Activated naive CD8-positive, alpha-beta T cell treated with anti-CD3 and anti-CD28 coated beads, Interleukin-2, amount 50 U/mL, for 24 hours (primary cell): Measurements from ENCODE around the gene FLAD1.
"Not testable (repeated sequence)": the region's sequence is repeated elsewhere in the genome, so short reads cannot be mapped to it uniquely, and the experiment has no call there.

Source experiments
- ATAC-seq: fragments of 150-1000 bp; cut with Tn5 transposase; one replicate; pipeline ENCODE4 v1.10.0; 2021
- DNase-seq: peaks from one replicate; pipeline ENCODE4 v3.0.0; 2021
- H3K27ac Mint-ChIP-seq: one replicate; pipeline ENCODE4 v1.8.0; 2021; ENCODE audit warnings: mild to moderate bottlenecking, mixed read lengths
- H3K27me3 Mint-ChIP-seq: one replicate; pipeline ENCODE4 v1.8.0; 2021; ENCODE audit warnings: mixed read lengths
- H3K36me3 Mint-ChIP-seq: one replicate; pipeline ENCODE4 v1.8.0; 2021; ENCODE audit warnings: low read depth, mixed read lengths
- H3K4me1 Mint-ChIP-seq: one replicate; pipeline ENCODE4 v1.8.0; 2021; ENCODE audit warnings: mixed read lengths
- H3K4me3 Mint-ChIP-seq: one replicate; pipeline ENCODE4 v1.8.0; 2021; ENCODE audit warnings: mild to moderate bottlenecking, moderate library complexity, mixed read lengths
- H3K9me3 Mint-ChIP-seq: one replicate; pipeline ENCODE4 v1.8.0; 2021; ENCODE audit warnings: mixed read lengths

Gene FLAD1

DNA sequence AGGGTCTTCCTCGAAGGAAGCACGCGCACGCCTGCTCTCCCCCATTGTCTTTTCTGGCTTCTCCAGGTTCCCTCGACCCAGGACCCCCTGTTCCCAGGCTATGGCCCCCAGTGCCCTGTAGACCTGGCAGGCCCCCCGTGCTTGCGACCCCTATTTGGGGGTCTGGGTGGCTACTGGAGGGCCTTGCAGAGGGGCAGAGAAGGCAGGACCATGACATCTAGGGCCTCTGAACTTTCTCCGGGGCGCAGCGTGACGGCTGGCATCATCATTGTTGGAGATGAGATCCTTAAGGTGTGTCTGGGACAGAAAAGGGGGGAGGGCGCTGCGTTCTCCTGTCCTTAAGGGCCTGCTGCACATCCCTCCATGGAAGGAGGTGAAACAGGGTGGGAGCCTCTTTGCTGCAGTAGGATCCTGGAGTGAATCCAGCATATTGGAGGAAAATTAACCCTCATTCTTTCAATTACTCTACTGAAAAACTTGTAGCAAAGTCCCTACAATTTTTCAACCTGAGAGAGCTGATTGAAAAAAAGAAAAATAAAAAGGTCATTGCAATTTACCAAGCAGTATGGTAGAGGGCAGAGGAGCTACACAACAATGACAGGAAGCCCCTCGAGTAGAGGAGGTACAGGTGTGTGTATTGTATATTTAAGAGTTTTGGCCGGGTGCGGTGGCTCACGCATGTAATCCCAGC is 777 bp downstream of the FLAD1 start:
- H3K4me1 Mint-ChIP-seq = peaks cover 21% of the 10 kb centered on the region
- H3K27me3 Mint-ChIP-seq = no peaks in the 10 kb centered on the region
- H3K9me3 Mint-ChIP-seq = no peaks in the 10 kb centered on the region
- DNase-seq (no peak), ATAC-seq (no peak)
- no peak overlapping the region for H3K4me3 Mint-ChIP-seq
- no peak overlapping the region for H3K27ac Mint-ChIP-seq
- peaks cover 32% of the 10 kb centered on the region for H3K36me3 Mint-ChIP-seq

DNA sequence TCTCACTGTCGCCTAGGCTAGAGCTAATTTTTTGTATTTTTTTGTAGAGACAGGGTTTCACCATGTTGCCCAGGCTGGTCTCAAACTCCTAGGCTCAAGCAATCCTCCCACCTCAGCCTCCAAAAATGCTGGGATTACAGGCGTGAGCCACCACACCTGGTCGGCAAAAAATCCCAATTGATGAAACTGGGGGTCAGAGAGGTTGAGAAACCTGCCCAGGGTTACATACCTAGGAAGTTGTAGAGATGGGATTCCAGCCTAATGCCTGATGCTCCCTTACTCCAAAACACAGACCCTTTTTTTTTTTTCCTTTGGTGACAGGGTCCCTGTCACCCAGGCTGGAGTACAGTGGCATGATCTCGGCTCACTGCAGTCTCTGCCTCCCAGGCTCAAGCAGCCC is 3.6 kb downstream of the FLAD1 start:
- ATAC-seq, DNase-seq, H3K27me3 Mint-ChIP-seq, H3K9me3 Mint-ChIP-seq, H3K4me3 Mint-ChIP-seq, H3K27ac Mint-ChIP-seq: not testable (repeated sequence)
- Mint-ChIP-seq H3K36me3 (peaks cover 21% of the 10 kb centered on the region), H3K4me1 (peaks cover 21% of the 10 kb centered on the region)

DNA sequence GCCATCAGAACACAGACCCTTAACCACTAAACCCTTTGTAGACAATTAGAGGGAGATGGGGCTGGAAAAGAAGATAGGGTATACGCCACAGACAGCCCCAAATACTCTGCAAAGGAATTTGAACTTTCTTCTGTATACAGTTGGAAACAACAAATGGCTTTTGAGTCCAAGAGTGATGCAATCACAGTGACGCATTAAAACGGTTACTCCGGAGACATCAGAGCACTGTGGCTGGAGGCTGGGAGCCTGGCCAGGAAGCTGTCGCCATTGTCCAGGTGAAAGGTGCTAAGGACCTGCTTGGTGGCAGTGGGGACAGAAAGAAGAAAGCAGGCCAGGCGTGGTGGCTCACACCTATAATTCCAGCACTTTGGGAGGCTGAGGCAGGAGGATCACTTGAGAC is 4.2 kb downstream of the FLAD1 start:
- Mint-ChIP-seq H3K4me1 (peaks cover 21% of the 10 kb centered on the region), H3K27me3 (no peaks in the 10 kb centered on the region), H3K9me3 (no peaks in the 10 kb centered on the region), H3K36me3 (peaks cover 20% of the 10 kb centered on the region), H3K27ac (no peak overlapping the region), H3K4me3 (no peak overlapping the region)
- DNase-seq (no peak), ATAC-seq (no peak)

DNA sequence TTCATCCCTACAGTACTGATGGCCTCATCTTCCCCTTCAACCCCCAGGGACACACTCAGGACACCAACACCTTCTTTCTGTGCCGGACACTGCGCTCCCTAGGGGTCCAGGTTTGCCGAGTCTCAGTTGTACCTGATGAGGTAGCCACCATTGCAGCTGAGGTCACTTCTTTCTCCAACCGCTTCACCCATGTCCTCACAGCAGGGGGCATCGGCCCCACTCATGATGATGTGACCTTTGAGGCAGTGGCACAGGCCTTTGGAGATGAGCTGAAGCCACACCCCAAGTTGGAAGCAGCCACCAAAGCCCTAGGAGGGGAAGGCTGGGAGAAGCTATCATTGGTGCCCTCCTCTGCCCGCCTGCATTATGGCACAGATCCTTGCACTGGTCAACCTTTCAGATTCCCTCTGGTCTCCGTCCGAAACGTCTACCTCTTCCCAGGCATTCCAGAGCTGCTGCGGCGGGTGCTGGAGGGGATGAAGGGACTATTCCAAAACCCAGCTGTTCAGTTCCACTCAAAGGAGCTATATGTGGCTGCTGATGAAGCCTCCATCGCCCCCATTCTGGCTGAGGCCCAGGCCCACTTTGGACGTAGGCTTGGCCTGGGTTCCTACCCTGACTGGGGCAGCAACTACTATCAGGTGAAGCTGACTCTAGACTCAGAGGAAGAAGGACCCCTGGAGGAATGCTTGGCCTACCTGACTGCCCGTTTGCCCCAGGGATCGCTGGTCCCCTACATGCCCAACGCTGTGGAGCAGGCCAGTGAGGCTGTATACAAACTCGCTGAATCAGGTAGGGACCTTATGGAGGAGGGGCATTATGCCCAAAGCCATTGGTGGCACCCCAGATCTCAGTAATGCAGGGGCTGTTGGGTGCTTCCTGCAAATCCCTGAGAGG is 5.2 kb downstream of the FLAD1 start:
- H3K9me3 Mint-ChIP-seq = no peaks in the 10 kb centered on the region

DNA sequence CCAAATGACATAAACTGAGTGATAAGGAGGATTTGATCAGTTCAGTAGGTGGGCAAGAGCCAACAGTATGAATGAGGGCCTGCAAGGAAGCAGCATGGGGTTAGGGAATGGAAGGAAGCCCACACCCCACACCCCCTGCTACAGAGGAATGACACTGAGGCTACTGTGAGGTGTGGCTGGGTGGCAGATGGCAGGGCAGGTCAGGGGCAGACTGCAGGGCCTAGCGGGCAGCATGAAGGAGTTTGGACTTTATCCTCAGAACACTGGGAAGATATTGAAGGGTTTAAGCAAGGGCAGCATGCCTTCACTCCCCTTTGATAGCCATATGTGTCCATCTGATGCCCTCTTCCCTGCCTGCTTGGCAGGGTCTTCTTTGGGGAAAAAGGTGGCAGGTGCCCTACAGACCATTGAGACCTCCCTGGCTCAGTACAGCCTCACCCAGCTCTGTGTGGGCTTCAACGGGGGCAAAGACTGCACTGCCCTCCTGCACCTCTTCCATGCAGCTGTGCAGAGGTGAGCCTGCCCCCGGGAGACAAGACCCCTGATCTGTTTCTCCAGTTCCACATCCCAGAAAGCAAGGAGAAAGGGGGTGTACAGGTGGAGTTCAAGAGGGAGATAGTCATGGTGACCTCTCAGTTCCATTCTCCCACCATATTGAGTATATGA is 6.2 kb downstream of the FLAD1 start:
- Mint-ChIP-seq H3K9me3 (no peaks in the 10 kb centered on the region), H3K27me3 (no peaks in the 10 kb centered on the region), H3K4me1 (peaks cover 15% of the 10 kb centered on the region), H3K4me3 (no peak overlapping the region), H3K36me3 (peaks cover 24% of the 10 kb centered on the region), H3K27ac (no peak overlapping the region)
- ATAC-seq (no peak), DNase-seq (no peak)

More for the DNA sequence above, 5.2 kb downstream of the FLAD1 start:
- ATAC-seq = no peak
- no peak overlapping the region for H3K27ac Mint-ChIP-seq
- H3K27me3 Mint-ChIP-seq = no peaks in the 10 kb centered on the region
- DNase-seq = no peak
- peaks cover 21% of the 10 kb centered on the region for H3K4me1 Mint-ChIP-seq
- H3K36me3 Mint-ChIP-seq = peaks cover 21% of the 10 kb centered on the region
- no peak overlapping the region for H3K4me3 Mint-ChIP-seq

DNA sequence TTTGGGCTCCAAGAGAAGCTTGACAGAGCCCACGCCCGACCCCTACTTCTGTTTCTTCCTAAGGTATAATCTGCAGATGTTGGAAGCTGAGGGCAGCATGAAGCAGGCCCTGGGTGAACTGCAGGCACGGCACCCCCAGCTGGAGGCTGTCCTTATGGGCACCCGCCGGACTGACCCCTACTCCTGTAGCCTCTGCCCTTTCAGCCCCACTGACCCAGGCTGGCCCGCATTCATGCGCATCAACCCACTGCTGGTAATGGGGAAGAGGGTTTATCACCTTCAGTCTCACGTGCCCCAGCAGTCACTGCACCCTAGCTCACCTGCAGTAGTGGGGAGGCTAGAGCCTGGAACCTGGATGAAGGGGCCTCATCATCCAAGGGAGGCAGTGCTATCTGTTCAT is 7.1 kb downstream of the FLAD1 start:
- Mint-ChIP-seq H3K27ac (no peak overlapping the region), H3K4me3 (no peak overlapping the region), H3K36me3 (peaks cover 21% of the 10 kb centered on the region), H3K4me1 (peaks cover 14% of the 10 kb centered on the region), H3K27me3 (no peaks in the 10 kb centered on the region), H3K9me3 (no peaks in the 10 kb centered on the region)
- DNase-seq = no peak
- no peak for ATAC-seq

DNA sequence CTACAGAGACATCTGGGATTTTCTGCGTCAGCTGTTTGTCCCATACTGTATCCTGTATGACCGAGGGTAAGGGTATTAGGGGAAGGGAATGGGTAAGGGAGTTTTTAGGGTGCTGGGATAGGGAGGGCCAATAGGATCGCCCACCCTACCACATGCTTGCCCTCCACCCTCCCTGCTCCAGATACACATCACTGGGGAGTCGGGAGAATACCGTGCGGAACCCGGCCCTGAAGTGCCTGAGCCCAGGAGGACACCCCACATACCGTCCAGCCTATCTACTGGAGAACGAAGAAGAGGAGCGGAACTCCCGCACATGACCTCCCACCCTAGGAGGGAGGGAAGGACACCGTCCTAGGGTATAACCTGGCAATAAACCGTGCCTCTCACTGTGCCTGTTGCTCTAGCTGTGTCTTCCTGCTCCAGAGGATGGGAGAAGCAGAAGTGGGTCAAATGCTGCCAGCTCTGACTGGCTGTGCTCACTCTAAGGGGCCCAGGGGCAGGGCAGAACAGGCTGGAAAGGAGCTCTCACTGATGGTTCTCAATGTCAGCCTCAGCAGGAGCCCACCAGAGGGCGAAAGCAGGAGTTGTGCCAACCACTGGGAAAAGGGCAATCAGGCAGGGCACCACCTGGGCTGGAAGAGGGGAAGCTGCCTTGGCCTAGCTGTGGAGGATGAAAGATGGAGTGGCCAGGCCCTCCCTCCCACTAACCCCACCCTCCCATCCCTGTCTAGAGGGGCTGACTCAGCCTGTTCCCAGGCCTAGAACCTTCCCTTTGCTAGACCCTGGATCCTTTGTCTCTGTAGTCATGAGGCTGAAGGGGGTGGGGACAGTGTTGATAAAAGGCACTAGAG is 9.8 kb downstream of the FLAD1 start:
- Mint-ChIP-seq H3K27ac (no peak overlapping the region), H3K9me3 (no peaks in the 10 kb centered on the region), H3K4me3 (no peak overlapping the region), H3K4me1 (peaks cover 20% of the 10 kb centered on the region), H3K27me3 (no peaks in the 10 kb centered on the region), H3K36me3 (peaks cover 17% of the 10 kb centered on the region)
- no peak for DNase-seq
- ATAC-seq = no peak

DNA sequence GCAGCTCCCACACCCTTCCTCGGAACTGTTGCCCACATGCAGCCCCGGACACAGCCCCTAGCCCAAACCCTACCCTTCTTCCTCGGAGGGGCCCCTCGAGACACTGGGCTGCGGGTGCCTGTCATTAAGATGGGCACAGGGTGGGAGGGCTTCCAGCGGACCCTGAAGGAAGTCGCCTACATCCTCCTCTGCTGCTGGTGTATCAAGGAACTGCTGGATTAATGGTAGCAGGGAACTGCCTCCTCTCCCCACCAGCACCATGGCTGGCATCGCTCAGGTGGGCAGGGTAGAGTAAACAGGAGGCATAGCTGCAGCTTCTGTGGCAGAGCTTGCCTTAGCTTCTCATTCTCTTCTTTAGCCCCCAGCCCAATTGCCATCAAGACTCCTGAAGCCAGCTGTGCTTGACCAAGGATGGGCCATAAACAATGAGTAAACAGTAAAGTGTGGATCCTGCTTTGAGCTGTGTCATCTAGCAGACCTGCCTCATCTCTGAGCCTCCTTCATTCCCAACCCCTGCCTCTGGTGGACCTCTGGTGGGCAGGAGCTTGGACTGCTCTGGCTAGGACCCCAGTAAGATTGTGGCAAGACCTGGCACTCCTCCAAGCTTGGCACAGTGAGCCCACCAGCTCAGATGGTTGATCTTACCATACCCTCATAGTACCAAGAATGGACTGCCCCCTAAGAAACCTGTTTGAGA is 10.6 kb downstream of the FLAD1 start, which contains the start of gene LENEP:
TSS of gene LENEP (plus strand) at position 15 of the 697 bp plus-strand sequence. CDS start at position 37, 22 bp downstream.
- H3K9me3 Mint-ChIP-seq = no peaks in the 10 kb centered on the region
- DNase-seq = no peak
- ATAC-seq = no peak
- peaks cover 11% of the 10 kb centered on the region for H3K36me3 Mint-ChIP-seq
- H3K27me3 Mint-ChIP-seq = no peaks in the 10 kb centered on the region
- H3K4me3 Mint-ChIP-seq = no peak within 1 kb of the TSS
- peaks cover 23% of the 10 kb centered on the region for H3K4me1 Mint-ChIP-seq
- no peak within 1 kb of the TSS for H3K27ac Mint-ChIP-seq

DNA sequence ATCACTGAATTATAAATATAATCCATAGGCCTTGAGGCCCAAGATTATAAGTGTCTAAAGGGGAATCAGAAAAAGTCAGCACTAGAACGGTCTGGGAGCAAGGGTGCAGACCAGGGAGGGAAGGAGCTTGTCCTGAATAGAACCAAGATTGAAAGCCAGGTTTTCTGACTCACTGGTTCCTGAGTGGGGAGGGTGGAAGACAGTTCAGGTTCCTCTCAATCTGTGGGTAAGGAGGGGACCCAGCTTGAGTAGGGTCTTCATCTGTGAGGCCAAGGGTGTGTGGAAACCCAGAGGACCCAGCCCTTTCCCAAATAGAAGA is 11.1 kb downstream of the FLAD1 start:
- DNase-seq (no peak), ATAC-seq (no peak)
- no peak overlapping the region for H3K4me3 Mint-ChIP-seq
- peaks cover 7% of the 10 kb centered on the region for H3K36me3 Mint-ChIP-seq
- H3K27me3 Mint-ChIP-seq = no peaks in the 10 kb centered on the region
- H3K27ac Mint-ChIP-seq = no peak overlapping the region
- no peaks in the 10 kb centered on the region for H3K9me3 Mint-ChIP-seq
- peaks cover 24% of the 10 kb centered on the region for H3K4me1 Mint-ChIP-seq

DNA sequence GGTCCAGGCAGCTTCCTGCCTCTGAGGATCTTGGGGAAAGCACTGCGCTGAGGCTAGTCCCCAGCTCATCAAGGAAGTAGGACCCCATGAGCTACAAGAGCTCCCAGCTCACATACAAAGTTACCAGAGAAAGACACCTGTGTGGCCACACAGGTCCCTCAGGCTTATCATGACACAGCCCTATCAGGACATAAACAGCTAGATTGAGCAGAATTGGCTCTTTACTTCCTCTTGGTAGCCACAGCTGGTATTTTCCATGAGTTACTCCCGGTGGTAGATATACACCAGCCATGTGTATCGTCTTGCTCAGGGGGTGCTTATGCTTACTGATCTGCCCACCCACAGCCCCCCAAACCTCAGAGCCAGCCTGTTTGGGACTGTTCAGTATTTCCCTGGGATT is 11.4 kb downstream of the FLAD1 start:
- no peak for DNase-seq
- no peak overlapping the region for H3K27ac Mint-ChIP-seq
- no peak overlapping the region for H3K4me3 Mint-ChIP-seq
- H3K27me3 Mint-ChIP-seq = no peaks in the 10 kb centered on the region
- peaks cover 25% of the 10 kb centered on the region for H3K4me1 Mint-ChIP-seq
- no peaks in the 10 kb centered on the region for H3K9me3 Mint-ChIP-seq
- peaks cover 6% of the 10 kb centered on the region for H3K36me3 Mint-ChIP-seq
- ATAC-seq = no peak

DNA sequence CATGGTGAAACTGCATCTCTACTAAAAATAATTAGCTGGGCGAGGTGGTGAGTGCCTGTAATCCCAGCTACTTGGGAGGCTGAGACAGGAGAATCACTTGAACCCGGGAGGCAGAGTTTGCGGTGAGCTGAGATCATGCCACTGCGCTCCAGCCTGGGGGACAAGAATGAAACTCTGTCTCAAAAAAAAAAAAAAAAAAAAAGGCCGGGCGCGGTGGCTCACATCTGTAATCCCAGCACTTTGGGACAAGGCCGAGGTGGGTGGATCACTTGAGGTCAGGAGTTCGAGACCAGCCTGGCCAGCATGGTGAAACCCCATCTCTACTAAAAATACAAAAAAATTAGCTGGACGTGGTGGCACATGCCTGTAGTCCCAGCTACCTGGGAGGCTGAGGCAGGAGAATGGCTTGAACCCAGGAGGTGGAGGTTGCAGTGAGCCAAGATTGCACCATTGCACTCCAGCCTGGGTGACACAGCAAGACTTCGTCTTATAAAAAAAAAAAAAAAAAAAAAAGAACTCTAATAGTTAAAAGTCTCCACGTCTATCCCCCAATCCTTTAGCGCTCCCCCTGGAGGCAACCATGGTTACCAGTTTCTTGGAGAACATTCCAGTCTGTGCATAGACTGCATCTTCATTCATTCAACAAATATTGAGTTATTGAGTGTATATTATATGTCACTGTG is 12.3 kb downstream of the FLAD1 start:
- H3K4me3 Mint-ChIP-seq, H3K9me3 Mint-ChIP-seq, ATAC-seq, H3K27ac Mint-ChIP-seq, H3K36me3 Mint-ChIP-seq, H3K27me3 Mint-ChIP-seq: not testable (repeated sequence)
- H3K4me1 Mint-ChIP-seq = peaks cover 32% of the 10 kb centered on the region
- peak; percentile 38 for DNase-seq

DNA sequence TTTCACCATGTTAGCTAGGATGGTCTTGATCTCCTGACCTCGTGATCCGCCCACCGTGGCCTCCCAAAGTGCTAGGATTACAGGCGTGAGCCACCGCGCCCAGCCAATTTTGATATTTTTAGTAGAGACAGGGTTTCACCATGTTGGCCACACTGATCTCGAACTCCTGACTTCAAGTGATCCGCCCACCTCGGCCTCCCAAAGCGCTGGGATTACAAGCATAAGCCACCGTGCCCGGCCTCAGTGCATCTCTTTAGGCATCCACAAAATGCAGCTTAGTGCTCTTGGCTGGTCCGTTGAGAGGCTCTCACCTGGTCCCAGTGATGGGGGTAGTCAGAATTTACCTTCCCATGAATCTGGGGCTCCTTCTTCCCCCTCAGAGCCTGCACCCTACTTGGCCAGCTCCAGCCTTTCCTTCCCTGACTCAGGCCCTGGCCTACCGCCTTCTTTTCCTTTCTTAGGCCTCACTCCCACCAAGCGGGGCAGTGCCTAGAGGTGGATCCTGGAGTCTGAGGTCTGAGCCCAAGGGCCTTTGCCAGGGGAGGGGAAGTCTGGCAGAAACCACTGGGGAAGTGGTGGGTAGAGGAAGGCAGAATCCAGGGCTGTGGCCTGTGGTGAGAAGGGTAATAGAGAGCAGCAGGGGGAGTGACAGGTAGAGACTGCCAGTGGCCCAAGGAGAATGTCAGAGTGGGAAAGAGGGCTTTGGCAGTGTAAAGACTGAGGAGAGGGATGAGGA is 14.0 kb downstream of the FLAD1 start:
- no peak overlapping the region for H3K4me3 Mint-ChIP-seq
- no peak overlapping the region for H3K27ac Mint-ChIP-seq
- ATAC-seq (no peak), DNase-seq (no peak)
- H3K27me3 Mint-ChIP-seq = no peaks in the 10 kb centered on the region
- peaks cover 34% of the 10 kb centered on the region for H3K4me1 Mint-ChIP-seq
- H3K36me3 Mint-ChIP-seq = peaks cover 6% of the 10 kb centered on the region
- H3K9me3 Mint-ChIP-seq = no peaks in the 10 kb centered on the region
